K562 (cell line): ENCODE measurements around the gene SPTAN1. TPM values are rescaled to one million over a fixed set of nuclear protein-coding genes. Genes with fewer than 3 reads are reported as not detected.

Experiments used
- ATAC-seq: fragments of 200-7000 bp; cut with Tn5 transposase; 3 replicates; pipeline ENCODE4 v1.9.1; 2020; ENCODE audit warnings: moderate library complexity
- BruUV-seq: library from RNA; stranded (reverse); fragments of 400-500 nt; replicated peaks from 2 replicates; lab custom pipeline; 2021; lab: Mats Ljungman, UMichigan
- CTCF ChIA-PET: fragments of 300-600 bp; formaldehyde crosslinking; extraction: SDS; loops from one replicate; lab custom pipeline; 2021; ENCODE audit warnings: low intra/inter-chr PET ratio; lab: Yijun Ruan, JAX
- POLR2A ChIA-PET: fragments of 300-600, 350-650 bp; sonication (Branson Sonifier 250); formaldehyde crosslinking; extraction: SDS; loops from one replicate; lab custom pipeline; 2021; ENCODE audit warnings: antibody characterized with exemption, inconsistent platforms; lab: Yijun Ruan, JAX
- DNase-seq, 4 experiments: peaks; one replicate each; pipeline versions ENCODE4 v3.0.0 to v3.0.0-alpha.2; 2011 to 2018; ENCODE audit warnings: low spot score in 3 of 4, mixed read lengths in 3 of 4; ENCODE audit errors: extremely low read depth in 1 of 4
- FAIRE-seq: peaks from 2 replicates; lab custom pipeline; 2011; peaks lifted over from hg19 to GRCh38; lab: Jason Lieb, UNC
- H2AFZ ChIP-seq: 2 replicates; pipeline ENCODE4 v1.6.0; 2011; ENCODE audit warnings: low read depth, low read length, control low read depth, inconsistent platforms
- H3K27ac ChIP-seq: fragments of 200-600 bp; 3 replicates; pipeline ENCODE4 v1.8.0; 2011; ENCODE audit warnings: low read depth, mild to moderate bottlenecking, control low read depth, inconsistent platforms, low read length, moderate library complexity, mixed read lengths; ENCODE audit errors: extremely low read depth
- H3K27me3 ChIP-seq, 2 experiments: fragments of 300-600 bp in 1 of 2; 2 replicates in 1 of 2; 3 replicates in 1 of 2; pipeline versions ENCODE4 v1.6.0 to v1.8.0; 2011; ENCODE audit warnings: inconsistent platforms in 2 of 2, low read length in 2 of 2, mild to moderate bottlenecking in 1 of 2, mixed read lengths in 1 of 2, moderate library complexity in 1 of 2; ENCODE audit not compliant: control insufficient read depth in 2 of 2, insufficient read depth in 2 of 2
- H3K36me3 ChIP-seq: fragments of 300-600 bp; 3 replicates; pipeline ENCODE4 v1.8.0; 2011; ENCODE audit warnings: mild to moderate bottlenecking, low read length, inconsistent platforms; ENCODE audit not compliant: control insufficient read depth, insufficient read depth
- H3K4me1 ChIP-seq, 2 experiments: fragments of 200-600 bp in 1 of 2; replicated peaks in 1 of 2; 2 replicates in 1 of 2; 3 replicates in 1 of 2; pipeline versions ENCODE4 v1.5.1 to v1.8.0; 2011; ENCODE audit warnings: inconsistent platforms in 2 of 2, low read length in 2 of 2, mild to moderate bottlenecking in 1 of 2, mixed read lengths in 1 of 2, moderate library complexity in 1 of 2; ENCODE audit not compliant: control insufficient read depth in 2 of 2, insufficient read depth in 2 of 2
- H3K4me2 ChIP-seq: 2 replicates; pipeline ENCODE4 v1.6.1; 2011; ENCODE audit warnings: low read length, control low read depth, inconsistent platforms, mixed read lengths; ENCODE audit not compliant: insufficient read depth
- H3K4me3 ChIP-seq: fragments of 200-600 bp; sonication (generic), shearing (Covaris generic); 2 replicates; pipeline ENCODE4 v1.5.1; 2016; ENCODE audit warnings: control low read depth, inconsistent platforms
- H3K79me2 ChIP-seq: fragments of 200-600 bp; 3 replicates; pipeline ENCODE4 v1.8.0; 2011; ENCODE audit warnings: low read length, inconsistent platforms; ENCODE audit not compliant: control insufficient read depth, insufficient read depth
- H3K9ac ChIP-seq, 2 experiments: 2 replicates each; pipeline versions ENCODE4 v1.6.0 to v1.6.1; 2011; ENCODE audit warnings: low read depth in 2 of 2, low read length in 2 of 2, control low read depth in 1 of 2, inconsistent platforms in 1 of 2, mild to moderate bottlenecking in 1 of 2, mixed read lengths in 1 of 2; ENCODE audit not compliant: insufficient read depth in 1 of 2
- H3K9me1 ChIP-seq: one replicate; pipeline ENCODE4 v1.6.0; 2011; ENCODE audit warnings: inconsistent platforms, mild to moderate bottlenecking, low read length, moderate library complexity; ENCODE audit not compliant: control insufficient read depth, insufficient read depth
- H3K9me3 ChIP-seq: replicated peaks from 2 replicates; pipeline ENCODE4 v1.5.1; 2011; ENCODE audit warnings: low read depth, low read length, inconsistent platforms; ENCODE audit not compliant: control insufficient read depth, insufficient read depth
- H4K20me1 ChIP-seq: replicated peaks from 2 replicates; pipeline ENCODE4 v1.6.1; 2011; ENCODE audit warnings: low read length, inconsistent platforms, mixed read lengths; ENCODE audit not compliant: control insufficient read depth, insufficient read depth
- CBFA2T3 ChIP-seq: fragments of 450-650 bp; IDR thresholded peaks from 2 replicates; pipeline ENCODE4 v1.6.1; 2017
- FUS ChIP-seq: fragments of 200-400 bp; formaldehyde crosslinking; optimal IDR thresholded peaks from 2 replicates; pipeline ENCODE3; 2017; ENCODE audit warnings: low read depth, low read length
- HLTF ChIP-seq: fragments of 450-650 bp; IDR thresholded peaks from 2 replicates; pipeline ENCODE4 v1.6.1; 2016
- HOXB6 ChIP-seq: fragments of 250-450 bp; sonication (Bioruptor Pico); IDR thresholded peaks from 2 replicates; pipeline ENCODE4 v1.5.1; 2022; ENCODE audit warnings: mild to moderate bottlenecking, borderline replicate concordance
- KDM2B ChIP-seq: fragments of 250-450 bp; sonication (Bioruptor Pico); IDR thresholded peaks from 2 replicates; pipeline ENCODE4 v1.8.0; 2021; ENCODE audit warnings: mild to moderate bottlenecking, moderate library complexity
- KLF16 ChIP-seq: IDR thresholded peaks from 2 replicates; pipeline ENCODE4 v1.6.1; 2016; ENCODE audit warnings: antibody characterized with exemption
- MECOM ChIP-seq: fragments of 250-450 bp; sonication (Bioruptor Pico); IDR thresholded peaks from 2 replicates; pipeline ENCODE4 v1.8.0; 2022; ENCODE audit warnings: inconsistent platforms
- NFIC ChIP-seq: fragments of 450-650 bp; IDR thresholded peaks from 2 replicates; pipeline ENCODE4 v1.6.1; 2017; ENCODE audit warnings: mild to moderate bottlenecking, inconsistent platforms
- NFRKB ChIP-seq: fragments of 450-650 bp; IDR thresholded peaks from 2 replicates; pipeline ENCODE4 v1.6.1; 2016; ENCODE audit warnings: low read depth
- OTX1 ChIP-seq: fragments of 450-650 bp; formaldehyde crosslinking; IDR thresholded peaks from 2 replicates; pipeline ENCODE4 v1.4.0; 2022; ENCODE audit warnings: mild to moderate bottlenecking
- PCBP1 ChIP-seq: fragments of 200-400 bp; formaldehyde crosslinking; IDR thresholded peaks from 2 replicates; pipeline ENCODE4 v1.6.1; 2018; ENCODE audit warnings: mild to moderate bottlenecking, low read depth, low read length; ENCODE audit not compliant: poor library complexity, severe bottlenecking
- POLR3G ChIP-seq: IDR thresholded peaks from 2 replicates; pipeline ENCODE4 v1.6.1; 2011; ENCODE audit not compliant: insufficient read length, insufficient replicate concordance; ENCODE audit errors: extremely low read depth
- ZC3H8 ChIP-seq: fragments of 450-650 bp; IDR thresholded peaks from 2 replicates; pipeline ENCODE4 v1.6.1; 2017
- ZNF12 ChIP-seq: sonication (generic); formaldehyde crosslinking; IDR thresholded peaks from 2 replicates; pipeline ENCODE4 v1.4.0; 2020; ENCODE audit warnings: mild to moderate bottlenecking, missing genetic modification reagents
- ZNF696 ChIP-seq: fragments of 250-450 bp; sonication (Bioruptor Pico); conservative IDR thresholded peaks from 2 replicates; pipeline ENCODE4 v1.4.0; 2020; ENCODE audit warnings: mild to moderate bottlenecking, moderate library complexity
- WGBS: fragments of 100-300 bp; shearing (Covaris generic); methylation state at CpG from one replicate; pipeline ENCODE4 v1.1.6; 2016; ENCODE audit warnings: low coverage, mixed read lengths; ENCODE audit not compliant: insufficient coverage; ENCODE audit errors: missing lambda C conversion rate; 5-methylcytosine and 5-hydroxymethylcytosine counted together
- in situ Hi-C: fragments of 300-500 bp; cut with MboI; formaldehyde crosslinking; loops from 4 replicates; pipeline ENCODE4 v1.15.0; 2018; ENCODE audit warnings: inconsistent platforms, mixed read lengths
- intact Hi-C: fragments of 100-400 bp; cut with micrococcal nuclease; formaldehyde crosslinking; loops from 2 replicates; pipeline ENCODE4 v1.14.2; 2022
- polyA plus RNA-seq, 8 experiments: library from polyadenylated mRNA; depleted of rRNA in 4 of 8; stranded (reverse) in 5 of 8; unstranded in 3 of 8; fragments of >200 nt; fragmentation: Nextera tagmentation in 2 of 8; fragmentation: Illumina TruSeq in 1 of 8; extraction: Ambion mirVana in 2 of 8; extraction: Trizol in 1 of 8; gene quantifications; 2 replicates each; pipeline versions ENCODE4 v1.2.1 to v1.2.3, GENCODE V29; 2011 to 2014; ENCODE audit warnings: inconsistent platforms in 1 of 8, missing spikeins in 1 of 8
- total RNA-seq, 7 experiments: library from RNA; depleted of rRNA in 6 of 7; stranded (reverse); fragments of >200 nt in 6 of 7; fragmentation: Illumina TruSeq in 2 of 7; extraction: Trizol in 2 of 7; gene quantifications; 2 replicates each; pipeline versions ENCODE4 v1.2.1 to v1.2.3, GENCODE V29; 2011 to 2021; ENCODE audit warnings: low replicate concordance in 1 of 7
- TF ChIP-seq, protein P1 (sequence below): IDR thresholded peaks from 3 replicates; pipeline ENCODE4 v1.6.1; 2011; ENCODE audit warnings: borderline replicate concordance, mild to moderate bottlenecking; ENCODE audit not compliant: insufficient read length, insufficient read depth

Gene SPTAN1
- total and polyA plus RNA-seq, 9 of the 15 experiments (the other 6 are each of a cell fraction or from before 2014, with no cell fraction given) = 1.5 to 13.5 (median 6.8) TPM

DNA sequence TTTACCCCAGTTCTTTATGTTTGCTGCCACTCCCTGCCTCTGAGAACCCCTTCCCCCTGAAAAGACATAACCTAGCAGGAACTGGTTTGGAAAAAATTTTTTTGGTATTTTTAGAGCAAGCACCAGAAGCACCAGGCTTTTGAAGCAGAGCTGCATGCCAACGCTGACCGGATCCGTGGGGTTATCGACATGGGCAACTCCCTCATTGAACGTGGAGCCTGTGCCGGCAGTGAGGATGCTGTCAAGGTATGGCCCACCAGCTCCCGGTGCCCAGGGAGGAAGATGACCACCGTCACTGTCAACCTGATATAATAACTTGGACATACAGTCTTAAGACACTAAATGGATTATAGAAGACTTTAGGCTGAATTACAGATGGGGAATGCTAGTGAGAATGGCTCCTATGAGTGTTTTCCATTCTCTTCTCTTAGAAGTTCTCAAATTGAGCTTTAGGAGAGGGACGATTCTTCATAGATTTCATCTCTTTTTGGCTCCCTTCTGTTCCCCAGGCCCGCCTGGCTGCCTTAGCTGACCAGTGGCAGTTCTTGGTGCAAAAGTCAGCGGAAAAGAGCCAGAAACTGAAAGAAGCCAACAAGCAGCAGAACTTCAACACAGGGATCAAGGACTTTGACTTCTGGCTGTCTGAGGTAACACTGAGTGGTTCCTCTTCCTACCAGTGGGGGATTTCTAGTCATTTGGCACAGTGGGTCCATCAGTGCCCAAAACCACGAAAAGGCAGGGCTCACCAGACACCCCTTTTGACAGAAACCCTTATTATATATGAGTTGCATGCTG is 59.4 kb downstream of the SPTAN1 start (continued):
- no peak for TF ChIP-seq KLF16

DNA sequence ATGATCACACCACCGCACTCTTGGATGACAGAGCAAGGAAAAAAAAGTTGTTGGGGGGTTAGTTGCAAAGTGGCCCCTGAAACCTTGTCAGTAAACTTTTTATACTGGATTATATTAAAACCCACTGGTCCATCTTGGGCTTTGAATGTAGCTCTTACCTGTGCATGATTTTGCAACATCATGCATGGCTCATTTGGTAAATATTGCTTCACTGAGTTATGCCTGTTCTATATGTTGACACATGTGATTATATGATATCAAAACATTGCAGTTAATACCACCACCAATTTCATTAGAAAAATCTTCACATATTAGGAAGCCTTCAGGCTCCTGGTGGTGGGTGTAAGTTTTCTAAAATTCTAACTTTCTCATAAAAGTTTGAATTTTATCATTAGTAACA is 62.3 kb downstream of the SPTAN1 start:
- Histone ChIP-seq H3K4me2 (no peak overlapping the region), H4K20me1 (no peaks in the 10 kb centered on the region), H3K36me3 (no peaks in the 10 kb centered on the region), H3K79me2 (no peaks in the 10 kb centered on the region), H2AFZ (no peak overlapping the region), H3K27ac (no peak overlapping the region), H3K9me3 (no peaks in the 10 kb centered on the region), H3K4me3 (no peak overlapping the region), H3K27me3 (no peaks in the 10 kb centered on the region), H3K9me1 (no peaks in the 10 kb centered on the region), H3K9ac (no peak overlapping the region), H3K4me1 (no peaks in the 10 kb centered on the region)
- DNase-seq = no peak
- WGBS = 69% methylated on average over 1 of the region's 1 CpG
- ChIA-PET POLR2A (interaction anchor here (0.6 kb wide), 1 partner anchor 811 kb away, joined by 3 read pairs; no protein-coding TSS in a partner anchor), CTCF (no interaction called here)
- intact Hi-C loops (loop anchor here (10.0 kb wide), 2 partner anchors 110 to 200 kb away; partner anchors contain the start of gene GLE1), in situ Hi-C loops (no loop called here)
- BruUV-seq = no TSS peak
- FAIRE-seq = no peak
- ATAC-seq = no peak
- TF ChIP-seq ZNF696 (CRISPR knock-in tag) (no peak), NFRKB (no peak), HLTF (no peak), PCBP1 (no peak), ZNF12 (no peak), MECOM (CRISPR knock-in tag) (no peak), ZC3H8 (no peak), OTX1 (CRISPR knock-in tag) (no peak), KDM2B (CRISPR knock-in tag) (no peak), NFIC (no peak), POLR3G (no peak), HOXB6 (no peak), FUS (no peak), CBFA2T3 (no peak)
- TF ChIP-seq, protein P1, sequence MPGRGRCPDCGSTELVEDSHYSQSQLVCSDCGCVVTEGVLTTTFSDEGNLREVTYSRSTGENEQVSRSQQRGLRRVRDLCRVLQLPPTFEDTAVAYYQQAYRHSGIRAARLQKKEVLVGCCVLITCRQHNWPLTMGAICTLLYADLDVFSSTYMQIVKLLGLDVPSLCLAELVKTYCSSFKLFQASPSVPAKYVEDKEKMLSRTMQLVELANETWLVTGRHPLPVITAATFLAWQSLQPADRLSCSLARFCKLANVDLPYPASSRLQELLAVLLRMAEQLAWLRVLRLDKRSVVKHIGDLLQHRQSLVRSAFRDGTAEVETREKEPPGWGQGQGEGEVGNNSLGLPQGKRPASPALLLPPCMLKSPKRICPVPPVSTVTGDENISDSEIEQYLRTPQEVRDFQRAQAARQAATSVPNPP = no peak
